Stimulated activated CD4-positive, alpha-beta T cell treated with anti-CD3 and anti-CD28 coated beads, Interleukin-1b, Interleukin-23, amount 100 ng/mL, for 48 hours (primary cell): ENCODE measurements around the gene DNAH1.

Experiments used
- DNase-seq: peaks from one replicate; pipeline ENCODE4 v3.0.0-alpha.2; 2020

DNAH1 gene

DNA sequence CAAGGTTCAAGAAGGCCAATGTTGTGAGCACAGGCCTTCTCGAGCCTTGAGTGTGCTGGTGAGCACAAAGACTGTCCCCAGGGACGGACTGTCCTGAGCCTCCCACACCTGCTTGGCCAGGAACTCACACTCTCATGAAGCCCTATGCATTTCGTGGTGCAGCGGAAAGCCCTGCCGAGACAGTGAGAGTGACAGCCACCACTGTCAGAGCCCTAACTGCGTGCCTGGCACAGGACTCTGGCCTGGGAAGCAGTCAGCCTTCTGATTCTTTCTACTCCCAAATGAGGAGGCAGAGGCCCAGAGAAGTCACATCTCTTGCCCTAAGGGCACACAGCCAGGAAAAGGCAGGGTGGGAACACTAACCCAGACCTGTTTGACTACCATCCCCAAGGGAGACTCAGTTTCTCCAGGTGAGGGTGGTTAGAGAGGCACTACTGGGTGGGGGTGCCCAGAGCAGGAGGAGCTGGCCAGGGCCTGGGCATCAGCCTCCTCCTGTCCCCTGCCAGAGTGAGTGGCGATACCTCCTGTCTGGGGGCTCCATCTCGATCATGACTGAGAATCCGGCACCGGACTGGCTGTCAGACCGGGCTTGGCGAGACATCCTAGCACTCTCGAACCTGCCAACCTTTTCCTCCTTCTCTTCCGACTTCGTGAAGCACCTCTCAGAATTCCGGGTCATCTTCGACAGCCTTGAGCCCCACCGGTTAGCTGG is 78.0 kb downstream of the DNAH1 start:
- DNase-seq = no peak

DNA sequence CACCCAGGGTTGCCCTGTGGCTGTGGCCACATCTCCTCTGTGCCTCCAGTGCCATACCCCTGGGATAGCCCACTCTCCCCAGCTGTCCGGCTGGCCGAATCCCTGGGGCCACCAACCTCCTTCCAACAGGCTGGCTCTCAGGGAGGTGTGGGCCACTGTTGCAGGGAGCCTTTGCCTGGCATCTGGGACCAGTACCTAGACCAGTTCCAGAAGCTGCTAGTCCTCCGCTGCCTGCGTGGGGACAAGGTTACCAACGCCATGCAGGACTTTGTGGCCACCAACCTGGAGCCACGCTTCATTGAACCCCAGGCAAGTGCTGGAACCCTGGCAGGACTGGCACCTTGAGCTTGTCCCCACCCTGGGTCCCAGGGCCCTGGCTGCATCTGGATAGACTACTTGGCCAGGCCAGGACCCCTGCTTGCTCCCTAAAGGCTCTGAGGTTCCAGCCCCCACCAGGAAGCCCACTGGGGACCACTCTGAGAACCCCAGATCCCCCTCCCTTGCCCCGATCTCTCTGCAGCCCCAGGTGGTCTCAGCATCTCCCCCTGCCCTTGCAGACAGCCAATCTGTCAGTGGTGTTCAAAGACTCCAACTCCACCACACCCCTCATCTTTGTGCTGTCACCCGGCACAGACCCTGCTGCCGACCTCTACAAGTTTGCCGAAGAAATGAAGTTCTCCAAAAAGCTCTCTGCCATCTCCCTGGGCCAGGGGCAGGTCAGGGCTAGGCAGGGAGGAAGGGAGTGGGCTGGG is 78.8 kb downstream of the DNAH1 start:
- DNase-seq = no peak

DNA sequence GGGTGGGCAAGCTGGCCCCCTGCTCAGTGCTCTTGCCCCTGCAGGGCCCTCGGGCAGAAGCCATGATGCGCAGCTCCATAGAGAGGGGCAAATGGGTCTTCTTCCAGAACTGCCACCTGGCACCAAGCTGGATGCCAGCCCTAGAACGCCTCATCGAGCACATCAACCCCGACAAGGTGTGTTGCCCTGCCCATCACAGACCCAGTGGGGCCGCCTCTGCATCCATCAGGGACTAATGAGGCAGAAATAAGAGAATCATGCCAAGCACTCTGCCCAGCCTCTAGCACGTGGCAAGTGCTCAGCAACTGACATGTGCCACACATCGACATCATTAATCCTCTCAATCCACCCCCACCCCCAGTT is 79.4 kb downstream of the DNAH1 start:
- no peak for DNase-seq

DNA sequence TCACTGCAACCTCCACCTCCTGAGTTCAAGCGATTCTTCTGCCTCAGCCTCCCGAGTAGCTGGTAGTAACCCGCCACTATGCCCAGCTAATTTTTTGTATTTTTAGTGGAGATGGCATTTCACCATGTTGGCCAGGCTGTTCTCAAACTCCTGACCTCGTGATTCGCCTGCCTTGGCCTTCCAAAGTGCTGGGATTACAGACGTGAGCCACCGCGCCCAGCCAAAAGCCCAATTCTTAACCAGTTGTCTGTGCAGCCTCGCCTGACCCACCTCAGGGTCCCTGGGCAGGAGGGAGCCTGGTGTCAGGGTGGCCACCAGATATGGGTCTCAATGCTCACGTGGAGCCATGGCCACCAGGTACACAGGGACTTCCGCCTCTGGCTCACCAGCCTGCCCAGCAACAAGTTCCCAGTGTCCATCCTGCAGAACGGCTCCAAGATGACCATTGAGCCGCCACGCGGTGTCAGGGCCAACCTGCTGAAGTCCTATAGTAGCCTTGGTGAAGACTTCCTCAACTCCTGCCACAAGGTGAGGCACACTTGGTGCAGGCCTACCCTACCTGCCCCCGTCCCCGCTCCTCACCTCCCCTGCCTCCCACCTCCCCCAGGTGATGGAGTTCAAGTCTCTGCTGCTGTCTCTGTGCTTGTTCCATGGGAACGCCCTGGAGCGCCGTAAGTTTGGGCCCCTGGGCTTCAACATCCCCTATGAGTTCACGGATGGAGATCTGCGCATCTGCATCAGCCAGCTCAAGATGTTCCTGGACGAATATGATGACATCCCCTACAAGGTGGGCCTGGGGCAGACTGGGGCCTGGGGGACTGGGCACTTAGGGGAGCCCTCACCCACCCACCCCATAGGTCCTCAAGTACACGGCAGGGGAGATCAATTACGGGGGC is 80.1 kb downstream of the DNAH1 start:
- no peak for DNase-seq

DNA sequence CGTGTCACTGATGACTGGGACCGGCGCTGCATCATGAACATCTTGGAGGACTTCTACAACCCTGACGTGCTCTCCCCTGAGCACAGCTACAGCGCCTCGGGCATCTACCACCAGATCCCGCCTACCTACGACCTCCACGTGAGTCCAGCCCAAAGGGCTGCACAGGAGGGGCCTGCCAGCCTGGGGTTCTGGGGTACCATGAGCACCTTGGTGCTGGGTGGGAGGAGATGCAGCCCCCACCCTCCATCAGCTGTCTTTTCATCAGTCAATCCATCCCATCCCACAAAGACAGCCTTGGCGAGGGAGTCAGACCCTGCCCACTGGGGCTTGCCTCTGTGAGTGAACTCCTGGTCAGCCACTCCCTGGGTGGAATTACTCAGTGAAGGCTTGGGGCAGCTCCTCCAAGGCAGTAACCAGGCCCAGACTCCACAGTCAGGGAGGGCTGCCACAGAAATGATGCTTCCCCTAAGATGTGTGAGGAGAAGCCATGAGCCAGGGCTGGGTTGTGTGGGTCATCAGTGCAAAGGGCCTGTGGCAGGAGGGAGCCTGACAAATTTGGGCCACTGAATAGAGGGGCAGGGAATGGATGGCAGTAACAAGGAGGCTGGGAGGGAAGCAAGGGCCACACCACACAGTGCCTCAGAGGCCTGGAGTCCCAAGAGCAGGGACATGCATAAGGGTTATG is 80.9 kb downstream of the DNAH1 start:
- no peak for DNase-seq

DNA sequence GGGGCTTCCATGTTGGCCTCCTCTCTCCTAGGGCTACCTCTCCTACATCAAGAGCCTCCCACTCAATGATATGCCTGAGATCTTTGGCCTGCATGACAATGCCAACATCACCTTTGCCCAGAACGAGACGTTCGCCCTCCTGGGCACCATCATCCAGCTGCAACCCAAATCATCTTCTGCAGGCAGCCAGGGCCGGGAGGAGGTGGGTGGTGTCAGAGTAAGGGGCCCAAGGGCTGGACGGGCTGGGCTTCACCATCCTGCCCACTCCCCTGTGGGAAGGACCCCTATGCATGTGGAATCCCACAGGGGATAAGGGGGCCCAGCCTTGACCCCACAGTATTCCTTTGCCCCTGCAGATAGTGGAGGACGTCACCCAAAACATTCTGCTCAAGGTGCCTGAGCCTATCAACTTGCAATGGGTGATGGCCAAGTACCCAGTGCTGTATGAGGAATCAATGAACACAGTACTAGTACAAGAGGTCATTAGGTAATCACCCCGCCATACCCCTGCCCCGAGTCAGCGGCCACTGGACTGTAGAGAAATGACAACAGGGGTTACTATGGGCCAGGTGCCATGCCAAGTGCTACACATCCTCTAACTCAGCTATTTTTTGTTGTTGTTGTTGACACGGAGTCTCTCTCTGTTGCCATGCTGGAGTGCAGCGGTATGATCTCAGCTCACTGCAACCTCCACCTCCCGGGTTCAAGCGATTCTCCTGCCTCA is 81.7 kb downstream of the DNAH1 start:
- DNase-seq = peak; percentile 1

DNA sequence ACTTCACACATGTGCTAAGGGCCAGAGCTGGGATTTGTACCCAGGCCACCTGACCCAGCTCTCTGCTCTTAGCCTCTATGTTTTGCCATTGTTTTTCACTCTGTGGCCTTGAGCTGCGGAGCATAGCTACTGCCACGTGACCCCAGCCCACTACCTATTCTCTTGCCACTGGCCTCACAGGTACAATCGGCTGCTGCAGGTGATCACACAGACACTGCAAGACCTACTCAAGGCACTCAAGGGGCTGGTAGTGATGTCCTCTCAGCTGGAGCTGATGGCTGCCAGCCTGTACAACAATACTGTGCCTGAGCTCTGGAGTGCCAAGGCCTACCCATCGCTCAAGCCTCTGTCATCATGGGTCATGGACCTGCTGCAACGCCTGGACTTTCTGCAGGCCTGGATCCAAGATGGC is 82.6 kb downstream of the DNAH1 start:
- peak; percentile 0 for DNase-seq

DNA sequence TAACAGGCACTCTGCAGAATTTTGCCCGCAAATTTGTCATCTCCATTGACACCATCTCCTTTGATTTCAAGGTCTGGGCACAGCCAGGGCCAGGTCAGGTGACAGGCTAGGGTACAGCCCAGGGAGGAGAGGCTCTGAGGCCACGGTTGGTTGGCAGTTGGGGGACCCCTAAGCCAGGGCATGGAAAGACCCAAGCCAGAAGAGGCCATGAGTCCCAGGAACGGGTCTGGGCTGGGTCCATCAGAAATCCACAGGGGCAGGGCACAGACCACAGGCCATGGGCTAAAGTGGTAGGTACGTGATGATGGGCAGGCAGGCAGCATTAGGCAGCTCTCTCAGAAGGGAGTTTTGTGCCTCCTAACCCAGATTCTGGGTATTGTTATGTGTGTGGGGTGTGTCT is 83.0 kb downstream of the DNAH1 start:
- DNase-seq = no peak

DNA sequence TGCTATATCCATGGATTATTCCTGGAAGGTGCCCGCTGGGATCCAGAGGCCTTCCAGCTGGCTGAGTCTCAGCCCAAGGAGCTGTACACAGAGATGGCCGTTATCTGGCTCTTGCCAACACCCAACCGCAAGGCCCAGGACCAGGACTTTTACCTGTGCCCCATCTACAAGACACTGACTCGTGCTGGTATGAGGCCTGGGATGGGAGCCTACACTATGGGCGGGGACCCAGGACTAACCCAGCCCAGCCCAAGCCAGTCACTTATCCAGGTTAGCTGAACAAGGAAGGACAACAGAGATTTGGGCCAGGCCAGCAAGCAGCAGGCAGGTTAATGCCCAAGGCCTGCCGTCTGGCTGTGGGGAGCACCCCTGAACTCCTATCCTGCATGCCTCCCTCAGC is 83.5 kb downstream of the DNAH1 start:
- DNase-seq = no peak

DNA sequence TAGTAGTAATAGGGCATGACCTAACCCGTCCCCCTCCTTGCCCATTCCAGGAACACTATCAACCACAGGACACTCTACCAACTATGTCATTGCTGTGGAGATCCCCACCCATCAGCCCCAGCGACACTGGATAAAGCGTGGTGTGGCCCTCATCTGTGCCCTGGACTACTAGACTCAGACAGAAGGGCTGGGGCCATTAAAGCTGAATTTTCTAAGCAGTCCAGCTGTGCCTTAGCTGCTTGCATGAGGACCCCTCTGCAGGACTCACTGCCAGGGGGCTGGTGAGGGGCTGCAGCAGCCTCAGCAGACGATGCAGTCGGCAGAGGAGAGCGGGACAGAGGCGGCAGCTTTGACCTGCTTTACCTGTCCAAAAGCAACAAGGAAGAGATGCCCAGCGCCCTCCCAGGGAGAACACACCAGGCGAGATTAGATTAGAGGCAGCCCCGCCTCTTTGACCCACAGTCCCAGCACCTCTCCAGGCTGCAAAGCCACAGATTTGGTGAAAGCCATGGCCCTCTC is 84.2 kb downstream of the DNAH1 start:
- no peak for DNase-seq

DNA sequence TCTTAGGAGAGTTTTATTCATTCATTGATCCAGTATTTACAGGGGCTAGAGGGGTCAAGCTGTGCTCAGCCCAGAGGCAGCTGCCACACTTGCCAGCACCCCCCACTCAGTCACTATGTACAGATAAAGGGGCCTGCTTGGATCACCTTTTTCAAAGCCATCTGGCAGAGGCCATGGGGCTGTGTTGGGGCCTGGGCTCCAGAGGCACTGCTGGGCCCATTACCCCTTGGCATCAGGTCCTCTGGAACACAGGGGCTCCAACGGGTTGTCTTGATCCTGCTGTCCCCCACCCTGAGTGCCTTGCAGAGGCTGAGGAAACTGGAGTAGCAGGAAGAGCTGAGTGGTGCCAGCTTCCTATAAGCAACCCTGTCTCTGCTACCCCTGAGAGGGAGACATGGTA is 84.9 kb downstream of the DNAH1 start:
- no peak for DNase-seq

DNA sequence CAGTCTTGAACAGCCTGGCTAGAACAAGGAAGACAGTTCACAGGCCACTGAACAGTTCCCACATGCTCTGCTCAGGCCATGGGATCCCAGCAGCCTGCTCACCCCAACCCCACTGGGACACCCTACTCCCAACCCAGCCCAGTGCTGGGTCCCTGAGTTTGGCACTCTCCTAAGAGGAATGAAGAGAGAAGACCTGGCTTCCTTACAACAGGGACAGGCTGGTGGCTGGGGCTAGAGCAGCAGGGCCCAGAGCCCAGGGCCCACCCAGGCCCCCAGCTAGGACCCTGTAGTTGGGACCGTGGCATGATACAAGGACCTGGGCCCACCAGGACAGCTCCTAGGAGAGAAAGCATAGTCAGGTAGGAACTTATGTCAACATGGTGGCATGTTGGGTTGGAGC is 85.4 kb downstream of the DNAH1 start:
- no peak for DNase-seq

DNA sequence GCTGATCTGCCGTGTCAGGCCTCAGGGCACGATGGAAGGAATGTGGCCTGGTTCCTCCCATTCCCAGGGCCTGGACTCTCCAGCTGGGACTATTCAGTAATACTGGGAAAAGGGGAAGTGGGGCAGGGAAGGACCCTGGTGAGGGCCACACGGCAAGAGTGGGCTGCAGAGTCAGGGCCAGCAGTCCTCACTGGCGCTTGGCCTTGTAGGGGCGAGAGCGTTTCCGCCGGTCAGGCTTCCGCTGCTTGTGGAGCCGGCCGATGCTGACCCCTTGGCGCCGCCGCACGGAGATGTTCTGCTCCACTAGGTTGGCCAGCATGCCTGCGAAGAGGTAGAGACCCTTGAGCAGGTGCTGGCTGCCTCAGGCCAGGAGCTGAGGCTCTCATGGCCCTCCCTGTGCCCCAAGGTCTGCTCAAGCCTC is 86.0 kb downstream of the DNAH1 start:
- DNase-seq = no peak

DNA sequence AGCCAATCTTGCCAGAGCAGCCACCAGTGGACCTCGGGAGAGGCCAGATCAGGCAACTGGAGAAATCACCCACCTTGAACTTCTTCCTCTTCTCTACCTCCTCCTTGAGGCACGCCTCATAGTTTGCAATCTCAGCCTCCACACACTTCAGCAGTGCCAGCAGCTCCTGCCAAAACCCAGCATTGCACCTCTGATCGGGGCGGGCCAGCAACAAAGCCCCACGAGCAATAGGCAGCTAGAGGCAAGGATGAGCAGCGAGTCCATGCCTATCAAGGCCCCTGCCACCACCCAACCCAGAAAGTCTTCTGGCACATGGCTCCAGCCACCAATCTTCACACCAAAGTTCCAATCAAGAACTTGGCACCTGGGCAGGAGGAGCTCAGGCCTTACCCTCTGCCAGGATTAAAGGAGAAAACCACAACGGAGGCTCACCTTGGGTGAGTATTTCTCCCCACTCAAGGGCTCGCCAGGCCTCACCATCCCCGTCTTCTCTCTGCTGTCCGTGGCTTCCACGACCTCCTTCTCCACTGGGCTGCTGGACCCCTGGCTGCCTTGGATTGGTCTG is 86.7 kb downstream of the DNAH1 start:
- no peak for DNase-seq

DNA sequence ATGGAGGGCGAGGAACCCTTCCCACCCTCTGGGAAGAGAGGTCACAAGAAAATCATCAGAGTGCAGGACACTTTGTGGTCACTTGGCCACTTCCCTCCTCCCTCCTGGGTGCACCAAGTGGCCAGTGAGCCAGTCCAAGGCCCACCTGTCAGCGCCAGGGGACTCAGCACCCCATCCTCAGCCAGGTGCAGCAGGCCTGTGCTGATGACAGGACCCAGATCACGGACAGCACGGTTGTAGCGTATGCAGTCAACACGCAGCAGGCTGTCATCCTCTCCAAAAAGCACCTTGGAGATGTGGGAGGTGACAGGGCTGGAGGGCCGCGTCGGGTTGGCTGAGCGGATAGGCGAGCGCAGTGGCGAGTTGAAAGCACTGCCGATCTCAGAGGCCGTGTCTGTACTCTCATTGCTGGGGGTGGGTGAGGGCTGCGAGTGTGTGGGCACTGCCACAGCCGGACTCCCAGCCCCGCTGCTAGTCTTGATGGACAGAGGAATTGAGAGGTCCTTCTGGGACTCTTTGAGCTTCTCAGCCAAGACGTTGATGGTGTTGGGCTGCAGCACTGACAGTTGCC is 87.2 kb downstream of the DNAH1 start:
- no peak for DNase-seq

DNA sequence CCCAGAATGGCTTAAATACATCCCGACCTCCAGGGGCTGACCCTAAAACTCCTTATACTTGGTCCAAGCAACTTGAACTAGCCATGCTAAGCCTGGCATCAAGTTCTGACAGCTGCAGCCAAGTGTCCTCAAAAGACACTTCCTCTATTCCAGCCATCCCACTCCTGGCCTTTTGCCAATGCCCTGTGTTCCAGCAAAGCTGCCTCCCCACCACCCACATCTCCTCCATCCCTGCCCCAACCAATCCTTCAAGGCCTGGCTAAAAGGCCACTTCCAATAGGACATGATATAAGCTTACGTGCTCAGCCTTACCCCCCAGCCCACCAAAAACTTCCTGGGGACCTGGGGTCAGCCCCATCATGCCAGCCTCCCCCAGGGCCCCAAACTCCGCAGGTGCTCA is 87.8 kb downstream of the DNAH1 start:
- no peak for DNase-seq

DNA sequence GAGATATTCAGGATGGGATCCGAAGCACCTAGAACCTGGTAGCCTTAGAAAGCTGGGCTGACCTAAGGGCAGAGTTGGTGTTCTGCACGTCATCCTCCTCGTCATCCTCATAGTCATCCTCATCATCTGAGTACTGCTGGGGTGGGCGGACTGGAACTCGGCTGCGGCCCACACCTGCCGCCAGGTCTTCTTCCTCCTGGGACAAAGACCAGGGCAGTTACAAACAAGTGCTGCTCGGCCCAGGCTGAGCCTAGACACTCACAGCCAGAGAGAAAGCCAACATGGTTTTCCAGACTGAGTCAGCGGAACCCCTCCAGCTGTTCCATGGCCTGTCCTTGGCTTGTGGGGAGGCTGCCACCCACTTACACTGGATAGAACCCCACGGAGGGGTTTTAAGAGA is 88.3 kb downstream of the DNAH1 start:
- no peak for DNase-seq

DNA sequence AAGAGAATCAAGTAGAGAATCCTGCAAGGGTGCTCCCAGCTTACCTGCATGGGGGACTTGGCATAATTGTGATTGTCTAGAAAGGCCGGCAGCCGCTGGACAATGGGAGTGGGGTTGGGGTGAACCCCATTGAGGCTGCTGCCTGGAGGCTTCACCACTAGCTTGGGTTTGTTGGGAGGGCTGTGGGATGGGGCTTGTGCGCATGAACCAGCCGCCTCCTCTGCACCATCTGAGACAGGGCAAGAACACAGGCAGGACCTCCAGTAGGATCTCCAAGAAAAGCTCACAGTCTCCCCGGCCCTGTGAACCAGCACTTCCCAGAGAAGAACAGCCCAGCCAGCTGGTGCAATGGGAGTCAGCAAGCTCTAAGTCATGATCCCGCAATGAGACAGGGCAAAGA is 88.9 kb downstream of the DNAH1 start:
- DNase-seq = no peak

DNA sequence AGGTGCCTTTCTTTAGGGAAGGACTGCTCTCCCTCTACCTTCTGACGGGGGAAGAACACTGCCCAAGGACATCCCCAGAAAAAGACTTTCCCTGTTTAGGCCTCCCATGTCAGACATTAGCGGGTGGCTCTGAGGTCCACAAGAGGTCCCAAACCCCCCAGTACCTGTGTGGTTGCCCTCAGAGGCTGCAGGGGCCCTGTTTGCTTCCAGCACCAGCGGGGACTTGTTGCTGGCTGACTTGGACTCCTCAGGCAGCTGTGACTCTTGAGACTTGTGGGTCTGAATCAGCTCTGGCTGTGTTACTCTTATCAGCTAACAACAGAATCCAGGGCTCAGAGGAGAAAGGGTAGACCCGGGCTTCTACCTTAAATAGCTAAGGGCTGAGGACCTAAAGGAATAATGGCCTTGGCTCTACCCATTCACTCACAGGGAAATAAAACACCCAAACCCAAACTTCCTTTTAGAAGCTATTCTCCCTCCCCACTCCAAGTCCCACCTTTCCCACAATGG is 89.5 kb downstream of the DNAH1 start:
- DNase-seq = no peak

DNA sequence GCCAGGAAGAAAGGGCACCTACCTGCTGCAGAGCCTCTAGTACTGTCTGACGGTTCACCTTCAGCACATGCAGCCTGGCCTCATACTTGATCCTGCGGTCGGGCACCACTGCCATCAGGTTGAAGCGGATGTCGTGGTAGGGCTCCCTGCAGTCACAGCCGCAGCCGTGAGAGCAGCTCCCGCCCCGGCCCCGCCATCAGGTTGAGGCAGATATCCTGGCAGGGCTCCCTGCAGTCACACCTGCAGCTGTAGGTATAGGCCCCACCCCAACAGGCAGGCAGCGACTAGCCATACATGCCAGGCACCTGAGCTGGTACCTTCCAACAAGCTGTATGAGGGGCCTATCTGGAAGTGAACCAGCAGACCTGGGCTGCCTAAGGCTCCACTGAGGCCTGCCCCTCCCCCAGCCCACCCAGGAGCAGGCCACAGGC is 90.1 kb downstream of the DNAH1 start:
- DNase-seq = no peak
